Suprapubic skin (tissue), 4 donors: Measurements from ENCODE around the gene AGO1. TPM values are rescaled to one million over a fixed set of nuclear protein-coding genes. Genes with fewer than 3 reads are reported as not detected.

Source experiments
- DNase-seq, 2 donors: peaks; one replicate each; pipeline ENCODE4 v3.0.0-alpha.2; 2019; ENCODE audit warnings: low spot score in 2 of 2
- H3K27ac ChIP-seq: fragments of 200-600 bp; sonication (generic); one replicate; pipeline ENCODE4 v1.5.1; 2019
- H3K27me3 ChIP-seq: fragments of 200-600 bp; sonication (generic); one replicate; pipeline ENCODE4 v1.5.1; 2019
- H3K36me3 ChIP-seq: fragments of 200-600 bp; sonication (generic); one replicate; pipeline ENCODE4 v1.5.1; 2019
- H3K4me1 ChIP-seq: fragments of 200-600 bp; sonication (generic); one replicate; pipeline ENCODE4 v1.5.1; 2019
- H3K4me3 ChIP-seq: fragments of 200-600 bp; sonication (generic); one replicate; pipeline ENCODE4 v1.5.1; 2019; ENCODE audit warnings: mild to moderate bottlenecking
- H3K9me3 ChIP-seq: fragments of 200-600 bp; sonication (generic); one replicate; pipeline ENCODE4 v1.5.1; 2019
- EP300 ChIP-seq: sonication (generic); formaldehyde crosslinking; IDR thresholded peaks from one replicate; pipeline ENCODE4 v1.6.1; 2017; ENCODE audit warnings: antibody characterized with exemption
- POLR2A ChIP-seq, 2 donors: fragments of 450-650 bp; IDR thresholded peaks; one replicate each; pipeline ENCODE4 v1.6.1; 2017; ENCODE audit warnings: antibody characterized with exemption in 2 of 2, mild to moderate bottlenecking in 2 of 2, moderate library complexity in 2 of 2
- POLR2AphosphoS5 ChIP-seq, 3 donors: sonication (generic); formaldehyde crosslinking; IDR thresholded peaks; one replicate each; pipeline ENCODE4 v1.6.1; 2017; ENCODE audit warnings: antibody characterized with exemption in 3 of 3
- WGBS: methylation state at CpG from one replicate; pipeline ENCODE4 v1.1.5; 2018; 5-methylcytosine and 5-hydroxymethylcytosine counted together
- total RNA-seq, 4 donors: library from RNA; depleted of rRNA; stranded (reverse); fragments of >200 nt; gene quantifications; one replicate each; pipeline ENCODE4 v1.1.0, GENCODE V29; 2016
- TF ChIP-seq, protein P1 (sequence below), 2 donors: fragments of 200-600 bp in 1 of 2; fragments of 450-650 bp in 1 of 2; sonication (generic) in 1 of 2; IDR thresholded peaks; one replicate each; pipeline ENCODE4 v1.5.1; 2016 to 2019; ENCODE audit warnings: antibody characterized with exemption in 2 of 2, mild to moderate bottlenecking in 1 of 2, moderate library complexity in 1 of 2

Gene AGO1
- total RNA-seq, 4 donors from 2014 or later, result 21.6 to 48.4 (median 35.4) TPM

DNA sequence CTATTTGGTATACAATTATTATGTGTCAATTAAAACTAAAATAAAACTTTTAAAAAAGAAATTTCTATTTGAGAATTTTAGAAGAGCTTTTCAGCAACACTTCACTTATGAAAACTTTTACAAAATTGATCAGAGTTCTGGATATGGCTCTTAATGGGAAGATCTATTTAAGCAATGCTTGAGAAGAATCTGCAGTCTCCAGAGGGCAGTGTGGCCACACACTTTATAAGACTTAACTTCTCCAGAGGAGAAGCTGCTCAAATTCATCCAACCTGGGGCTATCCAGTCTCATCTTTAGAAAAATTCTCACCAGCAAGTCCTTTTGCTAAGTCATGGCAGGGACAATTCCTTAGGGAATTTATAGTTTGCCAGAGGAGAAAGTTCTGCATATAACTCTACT, 25.2 kb upstream of the AGO1 start:
- Histone ChIP-seq H3K9me3 (no peaks in the 10 kb centered on the region), H3K36me3 (peaks cover 26% of the 10 kb centered on the region), H3K27ac (no peak overlapping the region), H3K4me1 (peaks cover 4% of the 10 kb centered on the region), H3K4me3 (no peak overlapping the region), H3K27me3 (no peaks in the 10 kb centered on the region)
- no peak for DNase-seq
- TF ChIP-seq POLR2AphosphoS5 (IDR thresholded peaks at IDR 0.05) (no peak), POLR2A (IDR thresholded peaks at IDR 0.05) (no peak), EP300 (no peak)
- TF ChIP-seq, protein P1, sequence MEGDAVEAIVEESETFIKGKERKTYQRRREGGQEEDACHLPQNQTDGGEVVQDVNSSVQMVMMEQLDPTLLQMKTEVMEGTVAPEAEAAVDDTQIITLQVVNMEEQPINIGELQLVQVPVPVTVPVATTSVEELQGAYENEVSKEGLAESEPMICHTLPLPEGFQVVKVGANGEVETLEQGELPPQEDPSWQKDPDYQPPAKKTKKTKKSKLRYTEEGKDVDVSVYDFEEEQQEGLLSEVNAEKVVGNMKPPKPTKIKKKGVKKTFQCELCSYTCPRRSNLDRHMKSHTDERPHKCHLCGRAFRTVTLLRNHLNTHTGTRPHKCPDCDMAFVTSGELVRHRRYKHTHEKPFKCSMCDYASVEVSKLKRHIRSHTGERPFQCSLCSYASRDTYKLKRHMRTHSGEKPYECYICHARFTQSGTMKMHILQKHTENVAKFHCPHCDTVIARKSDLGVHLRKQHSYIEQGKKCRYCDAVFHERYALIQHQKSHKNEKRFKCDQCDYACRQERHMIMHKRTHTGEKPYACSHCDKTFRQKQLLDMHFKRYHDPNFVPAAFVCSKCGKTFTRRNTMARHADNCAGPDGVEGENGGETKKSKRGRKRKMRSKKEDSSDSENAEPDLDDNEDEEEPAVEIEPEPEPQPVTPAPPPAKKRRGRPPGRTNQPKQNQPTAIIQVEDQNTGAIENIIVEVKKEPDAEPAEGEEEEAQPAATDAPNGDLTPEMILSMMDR (IDR thresholded peaks at IDR 0.05), result no peak

- no peak for DNase-seq
- Histone ChIP-seq H3K27me3 (no peaks in the 10 kb centered on the region), H3K36me3 (peaks cover 1% of the 10 kb centered on the region), H3K4me3 (no peak overlapping the region), H3K4me1 (peaks cover 4% of the 10 kb centered on the region), H3K27ac (no peak overlapping the region), H3K9me3 (no peaks in the 10 kb centered on the region)
- 63% methylated on average over 3 of the region's 3 CpGs for WGBS
- no peak for TF ChIP-seq EP300
- TF ChIP-seq, protein P1 (IDR thresholded peaks at IDR 0.05), result no peak
- TF ChIP-seq POLR2A (IDR thresholded peaks at IDR 0.05), result no peak
- TF ChIP-seq POLR2AphosphoS5 (IDR thresholded peaks at IDR 0.05), result no peak
These were observed 22.3 kb upstream of the AGO1 start for GRCh38 chr1:35860696-35861095.

GRCh38 chr1:35863136-35863535, 19.9 kb upstream of the AGO1 start:
- WGBS, result 97% methylated on average over 1 of the region's 1 CpG
- Histone ChIP-seq H3K36me3 (no peaks in the 10 kb centered on the region), H3K27me3 (no peaks in the 10 kb centered on the region), H3K9me3 (no peaks in the 10 kb centered on the region), H3K27ac (no peak overlapping the region), H3K4me1 (no peaks in the 10 kb centered on the region), H3K4me3 (no peak overlapping the region)
- no peak for DNase-seq
- TF ChIP-seq POLR2AphosphoS5 (IDR thresholded peaks at IDR 0.05), result no peak
- TF ChIP-seq POLR2A (IDR thresholded peaks at IDR 0.05), result no peak
- TF ChIP-seq, protein P1 (IDR thresholded peaks at IDR 0.05), result no peak
- no peak for TF ChIP-seq EP300

GRCh38 chr1:35863881-35864625, 19.0 kb upstream of the AGO1 start:
- WGBS, result 50% methylated on average over 3 of the region's 3 CpGs
- Histone ChIP-seq H3K27ac (no peak overlapping the region), H3K4me1 (no peaks in the 10 kb centered on the region), H3K27me3 (no peaks in the 10 kb centered on the region), H3K4me3 (no peak overlapping the region), H3K36me3 (no peaks in the 10 kb centered on the region), H3K9me3 (no peaks in the 10 kb centered on the region)
- no peak for DNase-seq
- TF ChIP-seq POLR2AphosphoS5 (IDR thresholded peaks at IDR 0.05) (no peak), EP300 (no peak), POLR2A (IDR thresholded peaks at IDR 0.05) (no peak)
- TF ChIP-seq, protein P1 (IDR thresholded peaks at IDR 0.05), result no peak

GRCh38 chr1:35864813-35865212, 18.2 kb upstream of the AGO1 start:
- no peak overlapping the region for H3K4me3 ChIP-seq
- TF ChIP-seq POLR2AphosphoS5 (IDR thresholded peaks at IDR 0.05) (no peak), EP300 (no peak), POLR2A (IDR thresholded peaks at IDR 0.05) (no peak)
- TF ChIP-seq, protein P1 (IDR thresholded peaks at IDR 0.05), result no peak
- H3K9me3 ChIP-seq, result no peaks in the 10 kb centered on the region
- H3K27me3 ChIP-seq, result no peaks in the 10 kb centered on the region
- no peak overlapping the region for H3K27ac ChIP-seq
- 91% methylated on average over 5 of the region's 5 CpGs for WGBS
- no peaks in the 10 kb centered on the region for H3K4me1 ChIP-seq
- DNase-seq, result no peak
- H3K36me3 ChIP-seq, result no peaks in the 10 kb centered on the region
